KMS-11 (cell line): ENCODE measurements around the gene BGN.

Experiments used
- H2AFZ ChIP-seq: fragments of 200-600 bp; sonication (generic); 2 replicates; pipeline ENCODE4 v1.6.1; 2016; ENCODE audit warnings: antibody characterized with exemption, mixed run types, low read depth
- H3K27ac ChIP-seq: fragments of 200-600 bp; sonication (generic); 2 replicates; pipeline ENCODE4 v1.6.1; 2016; ENCODE audit warnings: mild to moderate bottlenecking, mixed run types
- H3K27me3 ChIP-seq: fragments of 200-600 bp; sonication (generic); 2 replicates; pipeline ENCODE4 v1.6.1; 2017; ENCODE audit warnings: mild to moderate bottlenecking, low read depth, mixed run types, moderate library complexity; ENCODE audit not compliant: insufficient read depth
- H3K36me3 ChIP-seq: fragments of 200-600 bp; sonication (generic); 2 replicates; pipeline ENCODE4 v1.6.1; 2017; ENCODE audit warnings: mild to moderate bottlenecking, mixed run types; ENCODE audit not compliant: insufficient read depth
- H3K4me1 ChIP-seq: fragments of 200-600 bp; sonication (generic); 2 replicates; pipeline ENCODE4 v1.6.1; 2016; ENCODE audit warnings: mild to moderate bottlenecking, low read depth, mixed run types; ENCODE audit not compliant: poor library complexity, severe bottlenecking
- H3K4me2 ChIP-seq: fragments of 200-600 bp; sonication (generic); 2 replicates; pipeline ENCODE4 v1.7.0; 2016; ENCODE audit warnings: mild to moderate bottlenecking, mixed run types
- H3K4me3 ChIP-seq: fragments of 200-600 bp; sonication (generic); IDR thresholded peaks from 2 replicates; pipeline ENCODE4 v1.6.1; 2017; ENCODE audit warnings: low read depth, low read length, mixed read lengths; ENCODE audit not compliant: insufficient read depth
- H3K79me2 ChIP-seq: fragments of 200-600 bp; sonication (generic); 2 replicates; pipeline ENCODE4 v1.6.1; 2016; ENCODE audit warnings: low read depth, mixed run types; ENCODE audit not compliant: insufficient read depth
- H3K9ac ChIP-seq: fragments of 200-600 bp; sonication (generic); 2 replicates; pipeline ENCODE4 v1.6.1; 2016; ENCODE audit warnings: mild to moderate bottlenecking, mixed run types
- H4K20me1 ChIP-seq: fragments of 200-600 bp; sonication (generic); 2 replicates; pipeline ENCODE4 v1.6.1; 2016; ENCODE audit warnings: mild to moderate bottlenecking, mixed run types; ENCODE audit not compliant: insufficient read depth
- CTCF ChIP-seq: fragments of 200-600 bp; sonication (generic); conservative IDR thresholded peaks from 2 replicates; pipeline ENCODE4 v1.6.1; 2017; ENCODE audit warnings: low read depth, mild to moderate bottlenecking, antibody characterized with exemption, low read length, moderate library complexity, mixed read lengths

The BGN gene

GRCh38 chrX:153549807-153550206 is 55.0 kb downstream of the BGN start:
- H4K20me1 ChIP-seq: no peaks in the 10 kb centered on the region
- H3K27me3 ChIP-seq: peaks cover 32% of the 10 kb centered on the region; the same call in 1 of the 2 replicates
- H3K4me2 ChIP-seq: no peak overlapping the region
- no peak overlapping the region for H3K9ac ChIP-seq
- H3K79me2 ChIP-seq: no peaks in the 10 kb centered on the region
- H3K27ac ChIP-seq: no peak overlapping the region
- no peak overlapping the region for H2AFZ ChIP-seq
- no peaks in the 10 kb centered on the region for H3K36me3 ChIP-seq
- H3K4me1 ChIP-seq: no peaks in the 10 kb centered on the region
- no peak overlapping the region for H3K4me3 ChIP-seq
- TF ChIP-seq CTCF: no peak

- Histone ChIP-seq H3K79me2 (no peaks in the 10 kb centered on the region), H2AFZ (no peak overlapping the region), H3K27ac (no peak overlapping the region), H3K27me3 (peaks cover 30% of the 10 kb centered on the region; the same call in 1 of the 2 replicates), H3K36me3 (no peaks in the 10 kb centered on the region), H3K4me3 (no peak overlapping the region), H3K4me1 (no peaks in the 10 kb centered on the region), H3K4me2 (no peak overlapping the region), H3K9ac (no peak overlapping the region), H4K20me1 (no peaks in the 10 kb centered on the region)
- no peak for TF ChIP-seq CTCF
Measured at GRCh38 chrX:153551135-153551534, 56.4 kb downstream of the BGN start.

GRCh38 chrX:153554519-153555167 is 59.9 kb downstream of the BGN start:
- Histone ChIP-seq H3K4me3 (no peak overlapping the region), H3K36me3 (no peaks in the 10 kb centered on the region), H3K79me2 (no peaks in the 10 kb centered on the region), H2AFZ (no peak overlapping the region), H3K9ac (no peak overlapping the region), H3K27me3 (peaks cover 39% of the 10 kb centered on the region; the same call in 1 of the 2 replicates), H4K20me1 (no peaks in the 10 kb centered on the region), H3K4me1 (no peaks in the 10 kb centered on the region), H3K4me2 (no peak overlapping the region), H3K27ac (no peak overlapping the region)
- peak; percentile 62 for TF ChIP-seq CTCF

- Histone ChIP-seq H4K20me1 (no peaks in the 10 kb centered on the region), H3K4me2 (no peak overlapping the region), H3K36me3 (no peaks in the 10 kb centered on the region), H3K27ac (no peak overlapping the region), H2AFZ (no peak overlapping the region), H3K4me1 (no peaks in the 10 kb centered on the region), H3K9ac (no peak overlapping the region), H3K4me3 (no peak overlapping the region), H3K79me2 (no peaks in the 10 kb centered on the region), H3K27me3 (peaks cover 52% of the 10 kb centered on the region; the same call in 1 of the 2 replicates)
- no peak for TF ChIP-seq CTCF
Measured at GRCh38 chrX:153556767-153557166, 62.0 kb downstream of the BGN start.
